Astrocyte of the cerebellum (primary cell): Measurements from ENCODE around the gene PTPN12.

Source experiments
- DNase-seq: peaks from one replicate; pipeline ENCODE4 v3.0.0-alpha.2; 2011; ENCODE audit warnings: low read depth
- H3K4me3 ChIP-seq: 2 replicates; pipeline ENCODE4 v1.5.1; 2011; ENCODE audit warnings: mild to moderate bottlenecking, low read depth, low read length, moderate library complexity
- in situ Hi-C: cut with HindIII; loops from 2 replicates; pipeline ENCODE4 v1.10.0; 2017; ENCODE audit warnings: low sequenced_read_pairs
- TF ChIP-seq, protein P1 (sequence below): IDR thresholded peaks from 2 replicates; pipeline ENCODE4 v1.5.1; 2012; ENCODE audit warnings: low read length, low read depth, moderate library complexity, mild to moderate bottlenecking; ENCODE audit errors: missing control alignments

The PTPN12 gene

GRCh38 chr7:77665161-77665560, 128.1 kb downstream of the PTPN12 start:
- DNase-seq, result no peak
- H3K4me3 ChIP-seq, result no peak overlapping the region
- in situ Hi-C loops, result no loop called here
- TF ChIP-seq, protein P1, sequence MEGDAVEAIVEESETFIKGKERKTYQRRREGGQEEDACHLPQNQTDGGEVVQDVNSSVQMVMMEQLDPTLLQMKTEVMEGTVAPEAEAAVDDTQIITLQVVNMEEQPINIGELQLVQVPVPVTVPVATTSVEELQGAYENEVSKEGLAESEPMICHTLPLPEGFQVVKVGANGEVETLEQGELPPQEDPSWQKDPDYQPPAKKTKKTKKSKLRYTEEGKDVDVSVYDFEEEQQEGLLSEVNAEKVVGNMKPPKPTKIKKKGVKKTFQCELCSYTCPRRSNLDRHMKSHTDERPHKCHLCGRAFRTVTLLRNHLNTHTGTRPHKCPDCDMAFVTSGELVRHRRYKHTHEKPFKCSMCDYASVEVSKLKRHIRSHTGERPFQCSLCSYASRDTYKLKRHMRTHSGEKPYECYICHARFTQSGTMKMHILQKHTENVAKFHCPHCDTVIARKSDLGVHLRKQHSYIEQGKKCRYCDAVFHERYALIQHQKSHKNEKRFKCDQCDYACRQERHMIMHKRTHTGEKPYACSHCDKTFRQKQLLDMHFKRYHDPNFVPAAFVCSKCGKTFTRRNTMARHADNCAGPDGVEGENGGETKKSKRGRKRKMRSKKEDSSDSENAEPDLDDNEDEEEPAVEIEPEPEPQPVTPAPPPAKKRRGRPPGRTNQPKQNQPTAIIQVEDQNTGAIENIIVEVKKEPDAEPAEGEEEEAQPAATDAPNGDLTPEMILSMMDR, result no peak

DNA sequence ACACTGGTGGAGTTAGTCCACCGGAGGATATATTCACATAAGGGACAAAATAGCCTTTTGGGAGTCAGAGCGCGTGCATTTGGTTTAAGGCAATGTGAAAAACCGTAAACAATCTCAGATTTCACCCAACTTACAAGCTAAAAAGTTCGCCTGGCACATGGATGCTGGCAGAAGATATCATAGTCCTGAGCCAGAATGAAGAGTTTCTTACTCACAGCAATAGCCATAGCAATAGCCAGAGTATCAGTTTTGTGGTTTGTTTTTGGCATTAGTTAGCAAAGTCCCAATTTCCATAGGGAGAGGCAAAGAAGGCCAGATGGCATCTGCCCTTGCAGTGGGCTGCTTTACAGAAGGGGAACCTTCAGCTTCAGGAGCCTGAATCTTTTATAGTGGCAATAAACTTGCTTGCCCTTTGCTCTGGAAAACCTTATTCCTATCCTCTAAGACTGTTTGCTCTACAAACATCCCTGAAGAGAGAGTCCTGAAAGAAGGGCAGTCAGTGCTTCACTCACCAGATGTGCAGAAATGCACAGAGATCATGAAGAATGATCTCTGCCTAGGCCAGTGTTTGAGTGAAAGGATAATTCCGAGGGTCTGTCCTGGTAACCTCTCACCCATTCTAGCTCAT, 130.5 kb downstream of the PTPN12 start:
- TF ChIP-seq, protein P1, result no peak
- in situ Hi-C loops, result no loop called here
- H3K4me3 ChIP-seq, result no peak overlapping the region
- no peak for DNase-seq

- DNase-seq, result no peak
- in situ Hi-C loops, result no loop called here
- TF ChIP-seq, protein P1, result no peak
- no peak overlapping the region for H3K4me3 ChIP-seq
Observed at GRCh38 chr7:77674878-77675277, 137.8 kb downstream of the PTPN12 start.

- TF ChIP-seq, protein P1, result no peak
- DNase-seq, result no peak
Observed at GRCh38 chr7:77679608-77680007, 142.5 kb downstream of the PTPN12 start.

GRCh38 chr7:77680266-77680665, 143.2 kb downstream of the PTPN12 start:
- TF ChIP-seq, protein P1, result no peak
- DNase-seq, result no peak
- in situ Hi-C loops, result no loop called here
- H3K4me3 ChIP-seq, result no peak overlapping the region

More at GRCh38 chr7:77679608-77680007, 142.5 kb downstream of the PTPN12 start:
- H3K4me3 ChIP-seq, result no peak overlapping the region
- in situ Hi-C loops, result no loop called here

DNA sequence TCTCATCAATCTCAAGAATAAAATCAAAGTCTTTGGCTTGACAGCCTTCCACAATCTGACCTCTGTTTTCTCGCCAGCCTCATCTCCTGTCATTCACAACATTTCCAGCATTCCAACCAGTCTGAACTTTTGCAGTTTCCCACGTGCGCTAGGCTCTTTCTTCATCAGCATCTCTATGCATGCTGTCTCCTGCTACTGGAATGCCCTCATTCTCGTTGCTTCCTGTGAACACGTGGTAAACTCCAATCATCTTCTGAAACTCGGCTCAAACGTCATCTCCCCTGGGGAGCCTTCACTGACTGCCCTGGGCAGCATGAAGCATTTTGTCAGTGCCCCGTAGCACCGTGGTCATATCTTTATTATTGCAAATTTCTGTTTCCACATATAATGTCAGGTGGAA, 146.9 kb downstream of the PTPN12 start:
- in situ Hi-C loops, result no loop called here
- H3K4me3 ChIP-seq, result no peak overlapping the region
- DNase-seq, result no peak
- TF ChIP-seq, protein P1, result no peak
